Measurements from ENCODE around the gene EFNA2. TPM values are rescaled to one million over a fixed set of nuclear protein-coding genes. Genes with fewer than 3 reads are reported as not detected.
"Not testable (repeated sequence)": the region's sequence is repeated elsewhere in the genome, so short reads cannot be mapped to it uniquely, and the experiment has no call there.

The EFNA2 gene
- total RNA-seq, 1 donor from 2014 or later: not detected

DNA sequence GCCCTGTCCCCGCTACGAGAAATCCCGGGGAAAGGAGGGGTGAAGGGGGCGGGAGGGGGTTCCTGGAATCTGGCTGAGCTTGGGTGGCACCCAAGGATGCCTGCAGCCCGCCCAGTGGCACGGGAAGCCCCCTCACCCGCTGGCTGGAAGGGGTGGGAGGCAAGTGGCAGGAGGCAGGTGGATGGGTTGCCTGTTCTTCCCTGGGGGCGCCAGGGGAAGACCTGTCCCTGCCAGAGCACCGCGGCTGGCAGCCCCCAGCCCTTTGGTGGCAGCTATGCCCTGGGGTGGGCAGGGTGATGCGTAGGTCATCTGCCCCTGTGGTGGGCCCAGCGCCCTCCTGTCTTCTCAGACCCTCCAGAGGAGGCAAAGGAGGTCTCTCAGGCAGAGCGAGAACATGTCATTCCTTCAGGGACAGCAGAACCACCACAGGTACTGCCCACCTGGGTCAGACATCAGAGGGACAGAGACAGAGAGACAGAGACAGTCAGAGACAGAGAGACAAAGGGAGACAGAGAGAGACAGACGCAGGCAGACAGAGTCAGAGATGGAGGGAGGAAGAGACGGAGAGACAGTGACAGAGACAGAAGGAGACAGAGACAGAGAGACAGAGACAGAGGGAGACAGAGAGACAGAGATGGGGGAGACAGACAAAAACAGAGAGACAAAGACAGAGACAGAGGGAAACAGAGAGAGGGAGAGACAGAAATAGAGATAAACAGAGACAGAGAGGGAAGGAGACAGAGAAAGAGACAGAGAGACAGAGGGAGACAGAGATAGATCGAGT, 36.7 kb downstream of the EFNA2 start:
- ATAC-seq (no peak), DNase-seq (ENCODE audit: missing footprints) (no peak)
- intact Hi-C loops (cut with DNase I): no loop called here

DNA sequence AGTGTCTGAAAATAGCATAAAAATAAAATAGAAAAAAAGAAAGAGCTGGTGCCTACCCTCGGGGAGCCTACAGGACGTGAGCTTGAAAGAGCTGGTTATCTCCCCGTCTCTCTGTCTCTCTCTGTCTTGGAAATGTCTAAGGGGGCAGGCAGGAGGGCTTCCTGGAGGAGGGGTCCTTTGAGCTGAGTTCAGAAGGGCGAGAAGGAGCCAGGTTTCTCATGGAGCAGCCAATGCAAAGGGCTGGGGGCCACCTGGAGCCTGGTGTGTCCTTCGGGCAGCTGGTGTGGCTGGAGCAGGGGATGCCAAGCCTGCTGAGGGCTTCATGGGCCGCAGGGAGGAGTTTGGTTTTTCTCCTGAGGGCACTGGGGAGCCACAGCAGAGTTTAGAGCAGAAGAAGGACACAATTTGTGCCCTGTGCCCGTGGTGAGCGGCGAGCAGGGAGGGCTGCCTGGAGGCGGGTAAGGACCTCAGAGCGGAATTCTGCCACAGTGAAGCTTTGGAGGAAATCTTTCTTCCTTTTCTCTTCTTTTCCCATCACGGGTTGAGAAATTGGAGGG, 38.7 kb downstream of the EFNA2 start:
- intact Hi-C loops (cut with DNase I): no loop called here
- ATAC-seq (no peak), DNase-seq (ENCODE audit: missing footprints) (no peak)

- intact Hi-C loops (cut with DNase I): no loop called here
Observed at GRCh38 chr19:1324806-1325567, 39.3 kb downstream of the EFNA2 start.

GRCh38 chr19:1325568-1326294, 40.1 kb downstream of the EFNA2 start:
- DNase-seq (ENCODE audit: missing footprints) (no peak), ATAC-seq (no peak)
- intact Hi-C loops (cut with DNase I): no loop called here

More at GRCh38 chr19:1324806-1325567, 39.3 kb downstream of the EFNA2 start:
- DNase-seq (ENCODE audit: missing footprints): no peak
- ATAC-seq: peak; percentile 60

DNA sequence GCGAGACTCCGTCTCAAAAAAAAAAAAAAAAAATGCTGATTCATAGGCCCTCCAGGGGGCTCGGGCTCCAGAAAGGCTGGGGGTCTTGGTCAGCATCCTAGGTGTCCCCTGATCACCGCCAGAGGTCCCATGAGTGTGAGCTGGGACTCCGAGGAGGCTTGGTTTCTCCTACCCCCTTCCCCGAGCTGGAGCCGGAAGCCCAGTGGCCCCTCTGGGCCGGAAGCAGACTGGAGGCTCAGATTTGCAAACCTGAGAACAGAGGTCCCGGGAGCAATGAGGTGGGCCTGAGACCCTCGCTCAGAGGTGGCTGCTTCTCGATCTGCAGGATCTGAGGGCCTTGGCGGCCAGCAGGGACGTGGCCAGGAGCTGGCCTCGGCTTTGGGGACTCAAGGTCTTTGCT, 41.5 kb downstream of the EFNA2 start:
- ATAC-seq (no peak), DNase-seq (ENCODE audit: missing footprints) (no peak)
- intact Hi-C loops (cut with DNase I): no loop called here

- DNase-seq (ENCODE audit: missing footprints); ATAC-seq; intact Hi-C loops (cut with DNase I): not testable (repeated sequence)
Observed at GRCh38 chr19:1332208-1332607, 46.5 kb downstream of the EFNA2 start.

DNA sequence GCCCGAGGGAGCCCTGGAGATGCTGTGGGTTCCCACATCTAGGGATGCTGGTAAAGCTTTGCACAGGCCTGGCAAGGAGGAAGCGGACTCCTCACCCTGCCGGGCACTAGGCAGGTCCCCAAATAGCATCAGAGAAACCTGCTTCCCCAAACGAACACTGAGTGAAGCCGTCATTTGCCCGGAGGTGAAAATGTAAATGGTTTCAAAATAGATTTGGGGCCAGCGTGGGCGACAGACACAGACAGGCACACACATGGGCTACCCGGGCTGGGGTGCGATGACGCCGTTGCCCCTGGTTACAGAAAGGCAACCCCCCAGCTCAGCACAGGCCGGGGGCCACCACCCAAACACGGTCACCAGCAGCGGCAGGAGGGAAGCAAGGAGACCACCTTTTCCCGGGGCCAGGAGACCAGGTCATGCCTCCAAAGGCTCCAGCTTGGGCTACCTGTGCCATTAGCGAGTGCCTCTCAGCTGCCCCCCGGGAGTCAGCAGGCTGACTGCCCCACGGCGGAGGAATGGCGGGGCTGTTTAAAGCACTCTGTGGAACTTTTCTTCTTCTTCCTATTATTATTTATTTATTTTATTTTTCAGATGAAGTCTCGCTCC, 50.5 kb downstream of the EFNA2 start:
- intact Hi-C loops (cut with DNase I): no loop called here

GRCh38 chr19:1340681-1341469, 55.2 kb downstream of the EFNA2 start:
- DNase-seq (ENCODE audit: missing footprints) (no peak), ATAC-seq (no peak)
- intact Hi-C loops (cut with DNase I): no loop called here

More for the DNA sequence above, 50.5 kb downstream of the EFNA2 start:
- ATAC-seq (no peak), DNase-seq (ENCODE audit: missing footprints) (no peak)

DNA sequence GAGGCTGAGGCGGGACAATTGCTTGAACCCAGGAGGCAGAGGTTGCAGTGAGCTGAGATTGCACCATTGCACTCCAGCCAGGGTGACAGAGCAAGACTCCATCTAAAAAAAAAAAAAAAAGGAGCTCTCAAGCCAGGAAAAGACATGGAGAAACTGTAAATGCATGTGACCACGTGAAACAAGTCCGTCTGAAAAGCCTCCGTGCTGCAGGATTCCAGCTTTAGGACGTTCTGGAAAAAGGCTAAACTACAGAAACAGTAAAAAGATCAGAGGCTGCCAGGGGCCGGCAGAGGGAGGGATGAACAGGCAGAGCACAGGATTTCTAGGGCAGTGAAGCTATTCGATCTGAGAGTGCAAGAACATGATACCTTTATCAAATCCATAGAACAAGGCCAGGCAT, 57.4 kb downstream of the EFNA2 start:
- no peak for DNase-seq (ENCODE audit: missing footprints)
- intact Hi-C loops (cut with DNase I): no loop called here
- no peak for ATAC-seq

GRCh38 chr19:1349211-1349610, 63.5 kb downstream of the EFNA2 start:
- DNase-seq (ENCODE audit: missing footprints): peak; percentile 58
- ATAC-seq: no peak
- intact Hi-C loops (cut with DNase I): no loop called here

DNA sequence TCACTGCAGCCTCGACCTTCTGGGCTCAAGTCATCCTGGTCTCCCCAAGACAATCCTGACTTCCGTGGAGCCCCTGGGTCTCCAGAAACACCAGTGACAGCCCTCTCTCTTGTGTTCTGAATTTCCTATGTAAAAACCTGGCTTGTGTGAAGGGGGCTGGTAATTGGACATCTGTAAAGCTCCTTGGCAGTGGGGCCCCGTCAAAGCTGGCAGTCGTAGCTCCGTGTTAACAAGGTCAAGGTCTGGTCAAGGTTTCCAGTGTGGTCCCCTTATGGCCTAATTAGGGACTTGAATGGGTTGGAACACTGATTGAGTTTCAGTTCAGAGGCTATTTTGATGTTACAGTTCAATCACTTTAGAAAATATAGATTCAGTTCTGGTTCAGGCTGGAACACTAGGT, 65.2 kb downstream of the EFNA2 start:
- ATAC-seq (no peak), DNase-seq (ENCODE audit: missing footprints) (peak; percentile 2)
- intact Hi-C loops (cut with DNase I): loop anchor here (5.0 kb wide), 1 partner anchor 34 kb away; no protein-coding TSS in a partner anchor

Other genes with a start within 250 kb of the EFNA2 start
- 7.7 TPM for gene ABCA7, start 245.8 kb upstream of the EFNA2 start, total RNA-seq
- gene ARHGAP45, start 218.7 kb upstream of the EFNA2 start, total RNA-seq: 6.6 TPM
- gene POLR2E, start 190.5 kb upstream of the EFNA2 start, total RNA-seq: 142 TPM
- gene GPX4, start 181.9 kb upstream of the EFNA2 start, total RNA-seq: 361 TPM
- gene SBNO2, start 111.6 kb upstream of the EFNA2 start, total RNA-seq: 14.7 TPM
- 49.9 TPM for gene STK11, start 80.1 kb upstream of the EFNA2 start, total RNA-seq
- 1.2 TPM for gene CBARP, start 47.9 kb upstream of the EFNA2 start, total RNA-seq
- 656 TPM for gene ATP5F1D, start 44.1 kb upstream of the EFNA2 start, total RNA-seq
- 62.8 TPM for gene MIDN, start 37.3 kb upstream of the EFNA2 start, total RNA-seq
- 219 TPM for gene CIRBP, start 16.5 kb upstream of the EFNA2 start, total RNA-seq
- gene FAM174C, start 10.3 kb upstream of the EFNA2 start, total RNA-seq: 13.1 TPM
- 443 TPM for gene NDUFS7, start 98.0 kb downstream of the EFNA2 start, total RNA-seq
- 85.8 TPM for gene GAMT, start 115.7 kb downstream of the EFNA2 start, total RNA-seq
- gene DAZAP1, start 121.7 kb downstream of the EFNA2 start, total RNA-seq: 88.4 TPM
- gene RPS15, start 152.5 kb downstream of the EFNA2 start, total RNA-seq: 695 TPM
- 0.14 TPM for gene APC2, start 164.2 kb downstream of the EFNA2 start, total RNA-seq
- gene C19orf25, start 193.3 kb downstream of the EFNA2 start, total RNA-seq: 21.5 TPM
- gene PCSK4, start 204.5 kb downstream of the EFNA2 start, total RNA-seq: 0.89 TPM
- gene REEP6, start 205.3 kb downstream of the EFNA2 start, total RNA-seq: 1.1 TPM
- 22.9 TPM for gene ADAMTSL5, start 227.1 kb downstream of the EFNA2 start, total RNA-seq
- not detected for gene PLK5, start 238.2 kb downstream of the EFNA2 start, total RNA-seq